Central memory CD4-positive, alpha-beta T cell (primary cell): Measurements from ENCODE around the gene EYA3.

Experiments
- DNase-seq: peaks from one replicate; pipeline ENCODE4 v3.0.0; 2022

The EYA3 gene

DNA sequence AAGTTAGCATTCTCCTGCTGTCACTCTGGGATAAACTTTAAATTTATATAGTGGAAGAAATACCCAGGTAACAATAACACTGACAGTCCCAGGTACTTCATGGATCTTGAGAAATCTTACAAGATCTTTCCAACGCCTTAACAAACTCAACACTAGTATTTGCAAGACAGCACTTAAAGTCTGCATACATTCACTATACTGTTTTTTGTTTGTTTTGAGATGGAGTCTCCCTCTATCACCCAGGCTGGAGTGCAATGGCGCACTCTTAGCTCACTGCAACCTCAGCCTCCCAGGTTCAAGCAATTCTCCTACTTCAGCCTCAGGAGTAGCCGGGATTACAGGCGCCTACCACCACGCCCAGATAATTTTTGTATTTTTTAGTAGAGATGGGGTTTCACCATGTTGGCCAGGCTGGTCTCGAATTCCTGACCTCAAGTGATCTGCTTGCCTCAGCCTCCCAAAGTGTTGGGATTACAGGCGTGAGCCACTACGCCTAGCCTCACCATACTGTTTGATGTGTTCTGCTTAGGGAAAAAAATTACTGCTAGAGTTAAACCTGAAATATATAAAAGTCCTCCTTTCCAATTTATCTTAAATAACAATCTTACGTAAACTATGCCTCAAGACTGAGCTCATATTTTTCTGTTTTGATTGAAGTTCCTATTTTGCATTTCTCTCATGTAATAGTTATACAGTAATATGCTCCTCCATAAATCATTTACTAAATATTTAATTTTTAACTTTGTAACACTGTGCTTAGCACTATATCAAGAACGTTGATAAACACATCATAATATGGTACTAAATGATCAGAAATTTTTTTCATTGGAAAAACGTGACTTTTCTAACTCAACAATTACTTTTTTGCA, 17.5 kb downstream of the EYA3 start:
- no peak for DNase-seq

DNA sequence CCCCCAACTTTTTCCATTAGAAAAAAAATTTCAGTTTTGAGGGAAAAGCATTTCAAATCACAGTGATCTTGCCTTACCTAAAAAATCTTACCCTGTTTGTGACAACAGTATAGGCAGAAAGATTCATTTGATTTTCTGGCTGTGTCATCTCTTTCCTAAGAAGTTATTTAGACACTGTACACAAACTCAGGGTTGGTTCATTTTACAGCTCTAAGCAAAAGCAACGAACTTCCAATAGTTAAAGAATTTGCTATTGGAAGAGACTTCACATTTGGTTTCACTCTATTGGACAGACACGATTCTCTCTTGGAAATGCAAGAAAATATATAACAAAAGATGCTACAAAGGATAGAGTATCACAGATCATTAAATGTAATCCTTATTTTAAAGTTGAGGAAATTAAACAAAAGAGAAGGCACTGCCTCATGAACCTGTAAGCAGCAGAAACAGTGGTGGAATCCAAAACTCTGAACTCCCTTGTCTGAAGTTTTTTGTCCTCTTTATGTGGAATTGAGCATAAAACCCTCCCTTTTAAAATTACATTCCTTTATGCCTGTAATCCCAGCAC, 20.8 kb downstream of the EYA3 start:
- no peak for DNase-seq

- DNase-seq, result no peak
These were observed 21.8 kb downstream of the EYA3 start for GRCh38 chr1:28066393-28067154.

DNA sequence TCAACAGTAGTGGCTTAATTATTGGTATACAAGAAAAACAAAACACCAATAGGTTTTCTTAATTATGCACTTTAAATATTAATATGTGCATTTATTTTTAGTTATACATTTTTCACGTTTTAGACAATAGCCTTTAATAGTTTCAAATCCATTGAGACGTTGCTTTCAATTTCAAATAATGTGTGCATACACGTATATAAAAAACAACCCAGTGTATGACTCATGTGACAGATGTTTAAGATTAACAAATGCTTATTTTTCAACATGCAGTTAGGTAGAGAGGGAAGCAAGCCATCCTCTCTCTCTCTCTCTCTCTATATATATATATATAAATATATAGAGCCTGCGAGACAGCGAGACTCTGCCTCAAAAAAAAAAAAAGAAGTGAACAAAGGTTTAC, 24.3 kb downstream of the EYA3 start:
- no peak for DNase-seq

DNA sequence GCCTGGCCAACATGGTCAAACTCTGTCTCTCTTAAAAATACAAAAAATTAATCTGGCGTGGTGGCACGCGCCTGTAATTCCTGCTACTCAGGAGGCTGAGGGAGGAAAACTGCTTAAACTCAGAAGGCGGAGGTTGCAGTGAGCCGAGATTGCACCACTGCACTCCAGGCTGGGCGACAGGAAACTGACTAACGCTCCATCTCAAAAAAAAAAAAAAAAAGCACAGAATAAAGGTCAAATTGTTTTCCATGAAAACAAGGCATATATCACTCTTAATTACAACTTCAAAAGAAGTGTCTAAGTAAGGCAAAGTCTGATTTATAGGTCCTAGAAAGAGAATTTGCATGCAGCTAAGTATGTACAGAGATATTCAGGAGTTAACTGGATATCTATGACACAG, 25.6 kb downstream of the EYA3 start:
- no peak for DNase-seq

DNA sequence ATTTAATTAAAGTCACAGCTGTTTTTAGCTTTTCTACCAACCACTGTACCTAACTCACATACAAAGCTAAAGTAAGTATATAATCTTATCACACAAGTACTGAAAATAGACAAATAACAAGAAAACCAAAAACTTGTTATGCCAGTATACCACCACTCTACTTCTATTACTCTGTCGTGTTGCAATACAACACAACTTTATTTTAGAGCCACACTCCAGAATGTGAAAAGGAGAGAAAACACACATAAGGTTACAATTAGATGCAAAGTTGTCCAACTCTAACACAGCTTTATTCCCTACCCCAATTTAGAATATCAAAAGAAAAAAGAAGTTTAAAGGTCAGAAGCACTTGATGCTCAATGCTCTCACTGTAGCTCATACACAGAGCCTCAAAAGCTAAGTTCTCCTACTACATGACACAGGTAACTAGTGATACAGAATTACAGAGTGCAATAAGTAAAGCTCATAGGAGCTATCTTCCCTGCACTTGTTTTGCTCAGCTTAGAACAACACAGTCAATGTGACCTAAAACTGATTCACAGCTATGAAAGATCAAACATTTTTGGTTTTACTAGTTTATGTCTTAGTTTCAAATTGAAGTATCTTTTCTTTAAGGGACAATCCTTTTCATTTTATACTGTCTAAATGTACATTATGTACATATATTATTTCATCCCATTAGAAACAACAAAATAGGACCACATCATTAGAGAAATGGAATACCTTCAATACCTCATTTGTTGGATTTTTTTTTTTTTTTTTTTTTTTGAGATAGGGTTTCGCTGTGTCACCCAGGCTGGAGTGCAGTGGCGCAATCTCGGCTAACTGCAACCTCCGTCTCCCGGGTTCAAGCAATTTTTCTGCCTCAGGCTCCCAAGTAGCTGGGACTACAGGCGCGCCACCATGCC, 29.2 kb downstream of the EYA3 start:
- DNase-seq, result no peak

GRCh38 chr1:28058168-28058567, 30.2 kb downstream of the EYA3 start:
- DNase-seq, result no peak

DNA sequence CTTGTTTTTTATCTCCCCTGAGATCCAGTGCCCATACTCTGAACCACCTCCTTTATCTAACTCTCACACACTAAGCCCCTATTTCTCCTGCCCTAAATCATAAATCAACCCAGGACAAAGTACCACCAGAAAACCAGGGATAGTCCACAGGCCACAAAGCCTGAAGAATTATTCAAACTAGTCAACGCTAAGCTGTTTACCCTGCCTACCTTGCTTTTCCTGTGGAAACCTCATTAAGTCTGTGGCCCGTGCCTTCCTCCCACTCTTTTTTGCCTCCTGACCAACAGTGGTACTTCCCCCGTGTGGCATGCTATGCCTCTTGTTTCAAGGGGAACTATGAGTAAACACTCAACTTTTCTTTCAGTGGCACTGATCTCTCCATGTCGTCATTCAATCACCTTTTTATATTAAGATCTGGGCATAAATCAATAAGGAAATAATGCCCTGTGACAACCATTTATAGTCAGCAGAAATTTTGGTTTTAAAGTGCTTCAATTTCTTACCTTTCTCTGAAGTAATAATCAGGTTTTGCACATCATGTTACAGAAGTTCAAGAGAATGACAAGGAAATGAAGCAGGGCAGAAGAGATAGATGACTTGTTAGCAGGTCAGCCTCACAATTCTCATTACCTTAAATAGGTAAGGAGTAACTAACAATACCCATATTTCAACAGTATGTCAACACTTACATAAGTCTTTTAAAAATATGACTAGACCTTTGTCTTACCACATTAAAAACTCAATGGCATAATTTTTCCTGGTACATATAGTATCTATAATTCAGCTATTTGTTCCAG, 32.1 kb downstream of the EYA3 start:
- peak; percentile 37 for DNase-seq

DNA sequence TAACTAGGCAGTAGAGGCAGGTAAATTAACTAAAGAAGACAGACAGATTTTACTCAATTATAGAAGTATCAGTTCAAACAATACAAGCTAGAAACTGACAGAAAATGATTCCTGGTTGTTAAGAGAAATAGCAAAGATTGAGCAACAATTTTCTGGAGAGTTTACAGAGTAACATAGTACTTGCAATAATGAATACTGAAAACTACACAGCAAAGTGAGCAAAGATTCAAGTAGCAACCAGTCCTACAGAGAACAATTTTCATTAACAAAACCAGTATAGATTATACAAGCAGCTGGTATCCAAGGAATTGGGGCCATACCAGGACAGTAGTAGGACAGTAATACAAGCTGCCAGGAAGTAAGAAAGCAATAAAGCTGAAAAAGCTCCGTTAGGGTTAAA, 37.6 kb downstream of the EYA3 start:
- no peak for DNase-seq

DNA sequence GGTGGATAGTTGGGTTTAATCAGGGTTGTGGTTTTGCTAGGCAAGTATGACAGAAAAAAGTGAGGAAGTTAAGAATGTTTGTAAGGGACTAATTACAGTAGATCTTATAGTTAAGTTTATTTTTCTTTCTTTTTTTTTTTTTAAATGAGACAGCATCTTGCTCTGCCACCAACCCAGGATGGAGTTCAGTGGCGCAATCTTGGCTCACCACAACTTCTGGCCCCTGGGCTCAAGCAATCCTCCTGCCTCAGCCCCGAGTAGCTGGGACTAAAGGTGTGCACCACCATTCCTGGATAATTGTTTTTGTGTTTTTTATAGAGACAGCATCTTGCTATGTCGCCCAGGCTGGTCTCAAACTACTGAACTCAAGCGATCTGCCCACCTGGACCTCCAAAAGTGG, 41.7 kb downstream of the EYA3 start:
- no peak for DNase-seq

DNA sequence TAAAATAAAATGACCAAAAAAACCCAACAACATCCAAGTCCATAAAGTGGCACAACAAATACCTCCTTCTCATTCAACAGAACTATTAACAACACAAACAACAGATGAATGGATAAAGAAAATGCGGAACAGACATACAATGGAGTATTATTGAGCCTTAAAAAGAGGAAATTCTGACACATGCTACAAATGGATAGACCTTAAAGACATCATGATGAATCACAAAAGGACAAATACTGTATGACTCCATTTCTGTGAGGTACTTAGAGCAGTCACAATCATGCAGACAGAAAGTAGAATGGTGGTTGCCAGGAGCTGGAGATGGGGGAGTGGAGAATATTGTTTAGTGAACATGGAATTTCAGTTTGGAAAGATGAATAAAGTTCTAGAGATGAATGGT, 42.6 kb downstream of the EYA3 start:
- no peak for DNase-seq

- DNase-seq, result no peak
These were observed 44.0 kb downstream of the EYA3 start for GRCh38 chr1:28044399-28044798.

DNA sequence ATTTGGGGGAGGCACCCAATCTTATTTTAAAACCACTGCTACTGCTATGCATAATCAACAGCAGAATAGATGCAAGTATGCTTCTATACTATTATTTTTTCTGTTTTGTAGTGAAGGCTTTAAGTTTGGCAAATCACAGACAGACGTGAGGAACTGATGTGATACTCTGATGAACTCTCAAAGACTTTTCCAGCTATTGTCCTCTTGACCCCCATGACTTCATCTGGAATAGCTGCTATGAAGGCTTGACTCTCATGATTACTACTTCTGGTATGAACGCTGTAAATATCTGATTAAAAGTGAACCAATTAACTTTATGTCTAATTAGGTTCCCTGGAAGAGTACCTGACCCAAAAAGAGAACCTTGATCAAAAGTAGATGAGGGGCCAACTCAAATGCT, 49.1 kb downstream of the EYA3 start:
- DNase-seq, result no peak

DNA sequence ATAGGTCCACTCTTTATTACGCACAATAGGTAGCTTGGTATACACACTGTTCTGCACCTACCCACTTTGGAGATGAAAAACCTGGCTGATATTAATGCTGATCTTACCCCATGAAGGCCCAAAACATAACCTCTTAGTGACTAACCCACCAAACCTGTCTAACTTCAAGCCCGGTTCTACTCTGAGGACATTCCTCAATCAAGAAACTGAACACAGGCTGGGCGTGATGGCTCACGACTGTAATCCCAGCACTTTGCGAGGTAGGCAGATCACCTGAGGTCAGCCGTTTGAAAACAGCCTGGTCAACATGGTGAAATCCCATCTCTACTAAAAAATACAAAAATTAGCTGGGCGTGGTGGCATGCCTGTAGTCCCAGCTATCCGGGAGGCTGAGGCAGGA, 50.5 kb downstream of the EYA3 start:
- DNase-seq, result no peak

GRCh38 chr1:28037206-28037605, 51.2 kb downstream of the EYA3 start:
- no peak for DNase-seq

DNA sequence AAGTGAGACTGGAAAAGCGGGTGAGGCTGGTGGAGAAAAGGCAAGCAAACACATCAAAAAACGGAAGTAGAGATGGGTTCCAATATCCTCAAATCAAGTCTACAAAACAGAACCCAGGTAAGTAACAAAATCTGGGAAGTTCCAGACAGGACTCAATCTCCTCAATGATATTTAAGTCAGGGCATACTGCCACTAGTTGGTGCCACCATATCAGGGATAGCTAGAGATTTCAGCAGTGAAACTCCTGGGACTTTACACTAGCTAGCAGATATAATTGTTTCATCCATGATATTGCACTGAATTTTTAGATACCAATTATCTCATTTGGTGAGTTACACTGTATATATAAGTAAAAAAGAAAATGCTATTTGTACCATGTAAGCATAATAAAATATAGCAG, 52.0 kb downstream of the EYA3 start:
- DNase-seq, result no peak

DNA sequence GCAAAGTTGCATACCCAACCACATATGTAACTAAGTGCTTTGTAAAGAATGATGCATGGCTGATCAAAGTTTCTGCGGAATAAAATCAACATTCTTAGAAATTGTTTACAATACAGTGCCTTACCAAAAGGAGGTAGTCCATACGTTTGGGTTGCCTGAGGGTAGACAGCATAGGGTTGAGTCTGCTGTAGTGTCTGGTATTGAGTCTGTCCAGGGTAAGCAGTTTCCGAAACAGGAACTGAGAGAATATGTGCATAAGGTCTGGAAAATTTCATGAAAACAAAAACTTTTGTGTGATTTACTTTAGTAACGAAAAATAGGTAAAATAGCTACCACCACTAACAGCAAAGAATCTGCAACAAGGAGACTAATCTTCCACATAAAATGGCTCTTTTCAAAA, 53.0 kb downstream of the EYA3 start:
- no peak for DNase-seq

GRCh38 chr1:28032281-28032680, 56.1 kb downstream of the EYA3 start:
- no peak for DNase-seq

DNA sequence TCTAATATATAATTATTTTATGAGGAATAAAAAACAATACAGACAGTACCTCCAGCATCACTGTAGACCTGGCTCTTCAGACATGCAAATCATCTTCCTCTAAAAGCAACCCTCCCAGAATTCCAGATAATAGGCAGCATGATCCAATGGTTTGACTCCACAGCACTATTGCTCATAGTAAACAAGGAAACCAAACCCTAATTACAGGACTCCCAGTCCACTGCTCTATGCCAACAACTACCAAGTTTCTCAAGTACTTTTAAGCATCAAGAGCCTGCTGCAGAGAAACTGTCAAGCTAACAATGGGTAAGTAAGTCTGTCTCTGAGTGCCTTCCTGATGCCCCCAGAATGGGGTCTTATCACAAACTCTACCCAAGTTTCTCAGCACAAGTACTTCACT, 57.2 kb downstream of the EYA3 start:
- DNase-seq, result no peak

DNA sequence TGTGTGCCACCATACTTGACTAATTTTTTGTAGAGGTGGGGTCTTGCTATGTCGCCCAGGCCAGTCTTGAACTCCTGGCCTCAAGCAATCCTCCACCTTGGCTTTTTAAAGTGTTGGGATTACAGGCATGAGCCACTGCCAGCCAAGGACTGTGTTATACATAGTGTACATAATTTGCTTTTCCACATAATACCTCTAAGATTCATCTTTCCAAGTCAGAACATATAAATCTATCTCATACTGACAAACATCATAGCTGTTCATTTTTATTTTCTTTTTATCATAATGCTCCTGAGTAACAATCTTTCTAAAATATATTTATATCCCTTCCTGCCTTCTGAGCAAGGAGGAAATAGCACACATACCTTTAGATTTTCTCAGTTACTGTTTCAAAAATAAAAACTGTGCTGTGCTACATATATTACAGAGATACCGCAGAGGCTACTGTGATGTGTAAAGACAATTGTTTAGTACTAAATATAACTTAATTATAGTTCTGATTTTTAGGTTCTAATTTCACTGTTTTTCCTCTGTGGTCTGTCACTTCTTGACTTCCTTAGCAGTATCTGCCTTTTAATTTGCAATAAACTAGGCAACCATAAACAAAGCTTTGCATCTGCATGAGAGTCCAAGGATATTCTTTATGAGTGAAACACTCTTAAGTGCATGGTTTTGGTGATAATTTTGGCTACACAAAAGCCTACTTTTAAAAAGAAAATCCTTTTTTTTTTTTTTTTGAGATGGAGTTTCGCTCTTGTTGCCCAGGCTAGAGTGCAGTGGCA, 59.3 kb downstream of the EYA3 start:
- no peak for DNase-seq

GRCh38 chr1:28027660-28028059, 60.8 kb downstream of the EYA3 start:
- DNase-seq, result no peak
